WTC11 (cell line): ENCODE results near the gene NCOA1. TPM values are rescaled to one million over a fixed set of nuclear protein-coding genes. Genes with fewer than 3 reads are reported as not detected.
A peak's percentile ranks its signal among the peaks of the same experiment; 100 is the strongest.

ENCODE experiments used
- ATAC-seq: fragments of 200-7000 bp; cut with Tn5 transposase; 2 replicates; pipeline ENCODE4 v1.10.0; 2021; ENCODE audit warnings: mild to moderate bottlenecking, moderate library complexity
- CTCF ChIA-PET: fragments of 300-600 bp; sonication (Branson Sonifier 250); formaldehyde crosslinking; loops from one replicate; lab custom pipeline; 2021; ENCODE audit warnings: antibody characterized with exemption; lab: Charles Lee
- POLR2A ChIA-PET: fragments of 350-600 bp; sonication (Branson Sonifier 250); formaldehyde crosslinking; loops from one replicate; lab custom pipeline; 2021; ENCODE audit warnings: antibody characterized with exemption; lab: Charles Lee
- DNase-seq: peaks from one replicate; pipeline ENCODE4 v3.0.0; 2021; ENCODE audit warnings: low spot score
- H3K27ac Mint-ChIP-seq: 2 replicates; pipeline ENCODE4 v1.8.0; 2021; ENCODE audit warnings: mixed read lengths
- H3K27me3 Mint-ChIP-seq: 2 replicates; pipeline ENCODE4 v1.8.0; 2021; ENCODE audit warnings: low read depth, mild to moderate bottlenecking, moderate library complexity, mixed read lengths
- H3K36me3 Mint-ChIP-seq: 2 replicates; pipeline ENCODE4 v1.8.0; 2021; ENCODE audit warnings: mixed read lengths
- H3K4me1 Mint-ChIP-seq: 2 replicates; pipeline ENCODE4 v1.8.0; 2022; ENCODE audit warnings: mixed read lengths
- H3K4me3 Mint-ChIP-seq: 2 replicates; pipeline ENCODE4 v1.8.0; 2021; ENCODE audit warnings: mild to moderate bottlenecking, moderate library complexity, mixed read lengths
- H3K9me3 Mint-ChIP-seq: 2 replicates; pipeline ENCODE4 v1.8.0; 2021; ENCODE audit warnings: mixed read lengths
- ATF1 ChIP-seq: sonication (generic); formaldehyde crosslinking; IDR thresholded peaks from 2 replicates; pipeline ENCODE4 v1.8.1; 2023; ENCODE audit warnings: mild to moderate bottlenecking, moderate library complexity, missing genetic modification reagents
- HMGA2 ChIP-seq: fragments of 250-450 bp; sonication (Bioruptor Pico); IDR thresholded peaks from 2 replicates; pipeline ENCODE4 v1.4.0; 2021; ENCODE audit warnings: mild to moderate bottlenecking, moderate library complexity
- MXD4 ChIP-seq: fragments of 250-450 bp; sonication (Bioruptor Pico); IDR thresholded peaks from 2 replicates; pipeline ENCODE4 v1.8.0; 2021; ENCODE audit warnings: mild to moderate bottlenecking, moderate library complexity, borderline replicate concordance
- RELA ChIP-seq: sonication (generic); formaldehyde crosslinking; IDR thresholded peaks from 2 replicates; pipeline ENCODE4 v1.8.1; 2022; ENCODE audit warnings: missing genetic modification reagents, mild to moderate bottlenecking, borderline replicate concordance
- SMAD3 ChIP-seq: sonication (generic); formaldehyde crosslinking; IDR thresholded peaks from 2 replicates; pipeline ENCODE4 v1.8.0; 2022; ENCODE audit warnings: missing genetic modification reagents, mild to moderate bottlenecking, borderline replicate concordance
- SMAD4 ChIP-seq: sonication (generic); formaldehyde crosslinking; IDR thresholded peaks from 2 replicates; pipeline ENCODE4 v1.8.0; 2022; ENCODE audit warnings: mild to moderate bottlenecking, missing genetic modification reagents
- TCF7 ChIP-seq: sonication (generic); formaldehyde crosslinking; IDR thresholded peaks from 2 replicates; pipeline ENCODE4 v1.8.0; 2022; ENCODE audit warnings: mild to moderate bottlenecking, low read depth, missing genetic modification reagents, moderate library complexity
- ZNF138 ChIP-seq: sonication (generic); formaldehyde crosslinking; conservative IDR thresholded peaks from 2 replicates; pipeline ENCODE4 v1.8.1; 2022; ENCODE audit warnings: mild to moderate bottlenecking, moderate library complexity, missing genetic modification reagents
- ZNF396 ChIP-seq: fragments of 250-450 bp; sonication (Bioruptor Pico); IDR thresholded peaks from 2 replicates; pipeline ENCODE4 v1.8.0; 2021; ENCODE audit warnings: mild to moderate bottlenecking, moderate library complexity, borderline replicate concordance
- total RNA-seq: library from RNA; stranded (reverse); gene quantifications from 3 replicates; pipeline ENCODE4 v1.2.3, GENCODE V29; 2021
- TF ChIP-seq, protein P1 (sequence below): sonication (generic); formaldehyde crosslinking; conservative IDR thresholded peaks from 2 replicates; pipeline ENCODE4 v1.8.1; 2023; ENCODE audit warnings: mild to moderate bottlenecking, low read depth, missing genetic modification reagents, moderate library complexity
- TF ChIP-seq, protein P2 (sequence below): fragments of 250-450 bp; sonication (Bioruptor Pico); conservative IDR thresholded peaks from 2 replicates; pipeline ENCODE4 v1.9.0; 2021; ENCODE audit warnings: mild to moderate bottlenecking
- TF ChIP-seq, protein P3 (sequence below): sonication (generic); formaldehyde crosslinking; IDR thresholded peaks from 2 replicates; pipeline ENCODE4 v1.8.1; 2022; ENCODE audit warnings: missing genetic modification reagents, borderline replicate concordance
- TF ChIP-seq, protein P4 (sequence below): fragments of 250-450 bp; sonication (Bioruptor Pico); IDR thresholded peaks from 2 replicates; pipeline ENCODE4 v1.8.0; 2021; ENCODE audit warnings: mild to moderate bottlenecking
- TF ChIP-seq, protein P5 (sequence below): sonication (generic); formaldehyde crosslinking; IDR thresholded peaks from 2 replicates; pipeline ENCODE4 v1.8.0; 2023; ENCODE audit warnings: mild to moderate bottlenecking, missing genetic modification reagents
- TF ChIP-seq, protein P6 (sequence below): sonication (generic); formaldehyde crosslinking; IDR thresholded peaks from 2 replicates; pipeline ENCODE4 v1.8.1; 2023; ENCODE audit warnings: mild to moderate bottlenecking, missing genetic modification reagents
- TF ChIP-seq, protein P7 (sequence below): sonication (generic); formaldehyde crosslinking; IDR thresholded peaks from 2 replicates; pipeline ENCODE4 v1.8.0; 2022; ENCODE audit warnings: mild to moderate bottlenecking, missing genetic modification reagents

NCOA1 gene
- total RNA-seq, 1 experiment from 2014 or later, result 16.9 TPM

DNA sequence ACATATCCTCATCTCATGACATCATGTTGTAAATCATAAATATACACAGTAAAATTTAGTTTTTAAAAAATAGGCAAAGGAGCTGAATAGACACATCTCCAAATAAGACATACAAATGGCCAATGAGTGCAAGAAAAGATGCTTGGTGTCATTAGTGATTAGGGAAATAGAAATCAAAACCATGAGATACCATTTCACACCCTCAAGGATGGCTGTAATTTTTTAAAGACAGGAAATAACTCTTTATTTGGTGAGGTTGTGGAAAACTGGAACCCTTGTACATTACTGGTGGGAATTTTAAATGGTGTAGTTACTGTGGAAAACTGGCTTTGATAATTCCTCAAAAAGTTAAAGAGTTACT is 160.6 kb downstream of the NCOA1 start:
- no peak for DNase-seq
- Mint-ChIP-seq H3K36me3 (no peaks in the 10 kb centered on the region), H3K27me3 (no peaks in the 10 kb centered on the region), H3K4me3 (no peak overlapping the region), H3K9me3 (peaks cover 7% of the 10 kb centered on the region), H3K4me1 (peaks cover 7% of the 10 kb centered on the region), H3K27ac (no peak overlapping the region)
- ChIA-PET CTCF (no interaction called here), POLR2A (no interaction called here)
- no peak for ATAC-seq
- TF ChIP-seq SMAD4 (CRISPR knock-in tag), result no peak
- TF ChIP-seq, protein P1, sequence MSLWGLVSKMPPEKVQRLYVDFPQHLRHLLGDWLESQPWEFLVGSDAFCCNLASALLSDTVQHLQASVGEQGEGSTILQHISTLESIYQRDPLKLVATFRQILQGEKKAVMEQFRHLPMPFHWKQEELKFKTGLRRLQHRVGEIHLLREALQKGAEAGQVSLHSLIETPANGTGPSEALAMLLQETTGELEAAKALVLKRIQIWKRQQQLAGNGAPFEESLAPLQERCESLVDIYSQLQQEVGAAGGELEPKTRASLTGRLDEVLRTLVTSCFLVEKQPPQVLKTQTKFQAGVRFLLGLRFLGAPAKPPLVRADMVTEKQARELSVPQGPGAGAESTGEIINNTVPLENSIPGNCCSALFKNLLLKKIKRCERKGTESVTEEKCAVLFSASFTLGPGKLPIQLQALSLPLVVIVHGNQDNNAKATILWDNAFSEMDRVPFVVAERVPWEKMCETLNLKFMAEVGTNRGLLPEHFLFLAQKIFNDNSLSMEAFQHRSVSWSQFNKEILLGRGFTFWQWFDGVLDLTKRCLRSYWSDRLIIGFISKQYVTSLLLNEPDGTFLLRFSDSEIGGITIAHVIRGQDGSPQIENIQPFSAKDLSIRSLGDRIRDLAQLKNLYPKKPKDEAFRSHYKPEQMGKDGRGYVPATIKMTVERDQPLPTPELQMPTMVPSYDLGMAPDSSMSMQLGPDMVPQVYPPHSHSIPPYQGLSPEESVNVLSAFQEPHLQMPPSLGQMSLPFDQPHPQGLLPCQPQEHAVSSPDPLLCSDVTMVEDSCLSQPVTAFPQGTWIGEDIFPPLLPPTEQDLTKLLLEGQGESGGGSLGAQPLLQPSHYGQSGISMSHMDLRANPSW (CRISPR knock-in tag), result no peak
- TF ChIP-seq MXD4, result no peak
- no peak for TF ChIP-seq ZNF138 (CRISPR knock-in tag)
- TF ChIP-seq, protein P2, sequence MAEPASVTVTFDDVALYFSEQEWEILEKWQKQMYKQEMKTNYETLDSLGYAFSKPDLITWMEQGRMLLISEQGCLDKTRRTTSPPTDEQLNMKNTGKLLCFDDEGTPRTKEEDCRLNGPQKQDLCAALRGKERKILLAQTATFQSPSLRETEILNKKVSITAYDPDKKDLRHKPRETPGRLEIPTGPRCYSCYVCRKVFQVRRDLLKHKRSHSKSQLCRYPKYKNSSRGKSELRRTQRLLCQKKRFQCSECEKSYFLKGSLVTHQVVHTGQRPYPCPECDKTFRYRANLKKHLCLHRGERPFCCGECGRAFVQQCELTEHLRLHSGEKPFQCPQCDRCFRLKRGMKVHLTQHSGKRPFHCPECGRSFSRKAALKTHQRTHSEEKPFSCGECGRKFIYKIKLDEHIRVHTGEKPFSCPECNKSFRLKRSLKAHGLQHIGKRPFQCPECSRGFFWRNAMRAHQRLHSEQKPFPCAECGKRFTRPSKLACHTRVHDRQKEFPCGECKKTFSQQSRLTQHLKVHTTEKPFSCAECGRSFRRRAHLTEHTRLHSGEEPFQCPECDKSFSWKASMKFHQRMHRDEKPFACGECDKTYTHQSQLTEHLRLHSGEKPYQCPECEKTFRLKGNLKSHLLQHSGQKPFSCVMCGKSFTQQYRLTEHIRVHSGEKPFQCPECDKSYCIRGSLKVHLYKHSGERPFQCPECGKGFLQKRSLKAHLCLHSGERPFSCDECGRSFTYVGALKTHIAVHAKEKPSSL (CRISPR knock-in tag), result no peak
- TF ChIP-seq SMAD3 (CRISPR knock-in tag), result no peak

DNA sequence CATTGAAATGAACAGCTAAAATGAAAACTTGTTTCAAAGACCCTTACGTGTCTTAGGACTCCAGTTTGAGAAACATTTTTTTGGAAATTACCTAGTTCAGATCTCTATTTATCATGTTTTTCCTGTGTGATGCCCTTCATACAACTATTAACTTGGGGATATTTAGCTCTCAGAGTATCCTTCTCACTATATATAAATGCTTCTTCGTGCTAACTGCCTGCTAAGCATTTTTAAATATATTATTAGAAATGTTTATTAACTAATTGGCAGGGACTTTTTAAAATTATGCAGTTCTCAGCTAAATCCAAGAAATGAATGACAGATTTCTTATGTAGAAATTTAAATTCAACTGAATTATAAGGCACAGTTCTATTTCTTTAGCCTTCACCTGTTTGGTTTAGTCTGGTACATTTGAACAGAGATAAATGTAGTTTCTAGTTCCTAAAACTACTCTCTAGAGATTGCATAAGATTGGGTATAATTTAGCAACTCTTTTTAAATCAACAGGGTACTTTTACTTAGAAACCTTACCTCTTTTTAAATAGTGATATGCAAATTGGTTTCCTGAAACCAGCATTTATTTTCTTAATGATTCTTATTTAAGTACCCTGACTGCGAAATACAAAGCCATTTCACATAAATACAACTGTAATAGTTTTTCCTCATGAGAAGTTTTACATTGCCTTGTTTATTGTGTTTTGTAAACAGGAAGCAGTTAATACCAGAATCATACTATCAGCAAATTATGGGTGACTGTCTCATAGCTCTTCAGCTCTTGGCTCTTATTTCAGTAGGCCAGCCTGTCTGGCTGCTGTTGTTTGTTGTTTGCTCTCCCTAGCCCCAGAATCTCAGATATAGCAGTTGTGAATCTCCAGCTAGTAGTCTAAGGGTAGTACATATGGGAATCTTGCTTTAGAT is 161.5 kb downstream of the NCOA1 start:
- no peak for ATAC-seq
- H3K36me3 Mint-ChIP-seq, result no peaks in the 10 kb centered on the region
- H3K27me3 Mint-ChIP-seq, result no peaks in the 10 kb centered on the region
- no peak overlapping the region for H3K4me3 Mint-ChIP-seq
- ChIA-PET POLR2A (no interaction called here), CTCF (interaction anchor here (0.6 kb wide), 1 partner anchor 254 kb away, joined by 3 read pairs; no protein-coding TSS in a partner anchor)
- peaks cover 7% of the 10 kb centered on the region for H3K4me1 Mint-ChIP-seq
- no peak for DNase-seq
- peak overlapping the region; percentile 78 for H3K27ac Mint-ChIP-seq
- peaks cover 7% of the 10 kb centered on the region for H3K9me3 Mint-ChIP-seq
- TF ChIP-seq, protein P3, sequence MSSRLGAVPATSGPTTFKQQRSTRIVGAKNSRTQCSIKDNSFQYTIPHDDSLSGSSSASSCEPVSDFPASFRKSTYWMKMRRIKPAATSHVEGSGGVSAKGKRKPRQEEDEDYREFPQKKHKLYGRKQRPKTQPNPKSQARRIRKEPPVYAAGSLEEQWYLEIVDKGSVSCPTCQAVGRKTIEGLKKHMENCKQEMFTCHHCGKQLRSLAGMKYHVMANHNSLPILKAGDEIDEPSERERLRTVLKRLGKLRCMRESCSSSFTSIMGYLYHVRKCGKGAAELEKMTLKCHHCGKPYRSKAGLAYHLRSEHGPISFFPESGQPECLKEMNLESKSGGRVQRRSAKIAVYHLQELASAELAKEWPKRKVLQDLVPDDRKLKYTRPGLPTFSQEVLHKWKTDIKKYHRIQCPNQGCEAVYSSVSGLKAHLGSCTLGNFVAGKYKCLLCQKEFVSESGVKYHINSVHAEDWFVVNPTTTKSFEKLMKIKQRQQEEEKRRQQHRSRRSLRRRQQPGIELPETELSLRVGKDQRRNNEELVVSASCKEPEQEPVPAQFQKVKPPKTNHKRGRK, result no peak
- TF ChIP-seq HMGA2, result no peak
- TF ChIP-seq, protein P4, sequence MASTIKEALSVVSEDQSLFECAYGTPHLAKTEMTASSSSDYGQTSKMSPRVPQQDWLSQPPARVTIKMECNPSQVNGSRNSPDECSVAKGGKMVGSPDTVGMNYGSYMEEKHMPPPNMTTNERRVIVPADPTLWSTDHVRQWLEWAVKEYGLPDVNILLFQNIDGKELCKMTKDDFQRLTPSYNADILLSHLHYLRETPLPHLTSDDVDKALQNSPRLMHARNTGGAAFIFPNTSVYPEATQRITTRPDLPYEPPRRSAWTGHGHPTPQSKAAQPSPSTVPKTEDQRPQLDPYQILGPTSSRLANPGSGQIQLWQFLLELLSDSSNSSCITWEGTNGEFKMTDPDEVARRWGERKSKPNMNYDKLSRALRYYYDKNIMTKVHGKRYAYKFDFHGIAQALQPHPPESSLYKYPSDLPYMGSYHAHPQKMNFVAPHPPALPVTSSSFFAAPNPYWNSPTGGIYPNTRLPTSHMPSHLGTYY (CRISPR knock-in tag), result no peak
- TF ChIP-seq TCF7 (CRISPR knock-in tag), result no peak
- TF ChIP-seq ATF1 (CRISPR knock-in tag), result no peak
- TF ChIP-seq, protein P5, sequence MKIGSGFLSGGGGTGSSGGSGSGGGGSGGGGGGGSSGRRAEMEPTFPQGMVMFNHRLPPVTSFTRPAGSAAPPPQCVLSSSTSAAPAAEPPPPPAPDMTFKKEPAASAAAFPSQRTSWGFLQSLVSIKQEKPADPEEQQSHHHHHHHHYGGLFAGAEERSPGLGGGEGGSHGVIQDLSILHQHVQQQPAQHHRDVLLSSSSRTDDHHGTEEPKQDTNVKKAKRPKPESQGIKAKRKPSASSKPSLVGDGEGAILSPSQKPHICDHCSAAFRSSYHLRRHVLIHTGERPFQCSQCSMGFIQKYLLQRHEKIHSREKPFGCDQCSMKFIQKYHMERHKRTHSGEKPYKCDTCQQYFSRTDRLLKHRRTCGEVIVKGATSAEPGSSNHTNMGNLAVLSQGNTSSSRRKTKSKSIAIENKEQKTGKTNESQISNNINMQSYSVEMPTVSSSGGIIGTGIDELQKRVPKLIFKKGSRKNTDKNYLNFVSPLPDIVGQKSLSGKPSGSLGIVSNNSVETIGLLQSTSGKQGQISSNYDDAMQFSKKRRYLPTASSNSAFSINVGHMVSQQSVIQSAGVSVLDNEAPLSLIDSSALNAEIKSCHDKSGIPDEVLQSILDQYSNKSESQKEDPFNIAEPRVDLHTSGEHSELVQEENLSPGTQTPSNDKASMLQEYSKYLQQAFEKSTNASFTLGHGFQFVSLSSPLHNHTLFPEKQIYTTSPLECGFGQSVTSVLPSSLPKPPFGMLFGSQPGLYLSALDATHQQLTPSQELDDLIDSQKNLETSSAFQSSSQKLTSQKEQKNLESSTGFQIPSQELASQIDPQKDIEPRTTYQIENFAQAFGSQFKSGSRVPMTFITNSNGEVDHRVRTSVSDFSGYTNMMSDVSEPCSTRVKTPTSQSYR (CRISPR knock-in tag), result no peak
- TF ChIP-seq, protein P1 (CRISPR knock-in tag), result no peak
- TF ChIP-seq RELA, result no peak
- no peak for TF ChIP-seq ZNF396 (CRISPR knock-in tag)
- TF ChIP-seq, protein P6, sequence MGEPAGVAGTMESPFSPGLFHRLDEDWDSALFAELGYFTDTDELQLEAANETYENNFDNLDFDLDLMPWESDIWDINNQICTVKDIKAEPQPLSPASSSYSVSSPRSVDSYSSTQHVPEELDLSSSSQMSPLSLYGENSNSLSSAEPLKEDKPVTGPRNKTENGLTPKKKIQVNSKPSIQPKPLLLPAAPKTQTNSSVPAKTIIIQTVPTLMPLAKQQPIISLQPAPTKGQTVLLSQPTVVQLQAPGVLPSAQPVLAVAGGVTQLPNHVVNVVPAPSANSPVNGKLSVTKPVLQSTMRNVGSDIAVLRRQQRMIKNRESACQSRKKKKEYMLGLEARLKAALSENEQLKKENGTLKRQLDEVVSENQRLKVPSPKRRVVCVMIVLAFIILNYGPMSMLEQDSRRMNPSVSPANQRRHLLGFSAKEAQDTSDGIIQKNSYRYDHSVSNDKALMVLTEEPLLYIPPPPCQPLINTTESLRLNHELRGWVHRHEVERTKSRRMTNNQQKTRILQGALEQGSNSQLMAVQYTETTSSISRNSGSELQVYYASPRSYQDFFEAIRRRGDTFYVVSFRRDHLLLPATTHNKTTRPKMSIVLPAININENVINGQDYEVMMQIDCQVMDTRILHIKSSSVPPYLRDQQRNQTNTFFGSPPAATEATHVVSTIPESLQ, result no peak
- TF ChIP-seq, protein P7, sequence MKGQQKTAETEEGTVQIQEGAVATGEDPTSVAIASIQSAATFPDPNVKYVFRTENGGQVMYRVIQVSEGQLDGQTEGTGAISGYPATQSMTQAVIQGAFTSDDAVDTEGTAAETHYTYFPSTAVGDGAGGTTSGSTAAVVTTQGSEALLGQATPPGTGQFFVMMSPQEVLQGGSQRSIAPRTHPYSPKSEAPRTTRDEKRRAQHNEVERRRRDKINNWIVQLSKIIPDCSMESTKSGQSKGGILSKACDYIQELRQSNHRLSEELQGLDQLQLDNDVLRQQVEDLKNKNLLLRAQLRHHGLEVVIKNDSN (CRISPR knock-in tag), result no peak
